ENCODE data around the gene ELN.

DNA sequence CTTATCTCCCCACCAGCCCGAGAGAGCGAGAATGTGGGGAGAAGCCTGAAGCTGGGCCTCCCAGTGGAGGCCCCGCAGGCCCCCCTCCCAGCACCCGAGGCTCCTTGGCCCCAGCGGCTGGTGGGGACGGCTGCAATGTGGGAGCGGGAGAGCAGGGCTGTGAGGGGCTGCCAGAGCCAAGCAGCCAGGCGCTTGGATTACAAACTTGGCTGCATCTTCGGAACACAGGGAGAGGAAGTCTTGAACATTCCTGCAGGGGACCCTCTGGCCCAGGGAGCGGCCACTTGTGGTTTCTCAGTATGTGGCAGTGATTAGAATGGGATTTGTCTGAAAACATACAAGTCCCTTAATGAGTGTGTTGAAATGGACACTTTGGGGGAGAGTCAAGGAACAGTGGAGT is 23.2 kb downstream of the ELN start:
- no peak for TF ChIP-seq CTCF (IDR thresholded peaks at IDR 0.05)
- TF ChIP-seq POLR2A (IDR thresholded peaks at IDR 0.05), result no peak
